Cardiac fibroblast (primary cell): ENCODE data around the gene BRINP3.

ENCODE experiments used
- DNase-seq, 2 donors: peaks; one replicate each; pipeline versions ENCODE4 v3.0.0 to v3.0.0-alpha.2; 2010; ENCODE audit warnings: low read depth in 2 of 2
- H3K4me3 ChIP-seq, 2 donors: replicated peaks in 1 of 2; 1 replicate in 1 of 2; 2 replicates in 1 of 2; pipeline ENCODE4 v1.5.1; 2011; ENCODE audit warnings: low read depth in 2 of 2, low read length in 2 of 2, mild to moderate bottlenecking in 2 of 2, moderate library complexity in 1 of 2
- TF ChIP-seq, protein P1 (sequence below): IDR thresholded peaks from one replicate; pipeline ENCODE4 v1.5.1; 2011; ENCODE audit warnings: low read depth, mild to moderate bottlenecking, low read length, inconsistent platforms

BRINP3 gene

DNA sequence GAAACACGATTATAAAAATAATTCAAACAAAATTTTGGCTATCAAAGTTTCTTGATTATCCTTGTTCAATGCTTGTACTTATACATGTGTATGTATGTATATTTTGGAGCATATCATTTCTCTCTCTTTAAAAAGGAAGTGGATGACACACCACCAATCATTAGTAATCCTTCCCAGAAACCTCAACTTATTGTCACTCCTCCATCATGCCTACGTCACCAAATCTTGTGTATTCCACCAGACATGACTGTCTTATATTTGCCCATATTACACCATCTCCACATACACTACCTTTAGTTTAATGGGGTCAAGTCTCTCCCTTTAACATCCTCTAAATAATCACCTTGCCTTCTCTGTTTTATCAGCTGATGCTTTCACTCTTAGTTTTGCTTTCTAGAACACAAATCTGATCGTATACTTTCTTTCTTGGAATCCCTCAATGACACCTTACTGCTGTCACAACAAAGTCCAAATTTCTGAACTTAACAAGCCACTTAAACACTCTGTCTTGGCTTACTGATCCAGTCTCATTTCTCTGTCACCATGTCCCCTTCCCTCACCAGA is 124.0 kb downstream of the BRINP3 start:
- DNase-seq, result no peak
- TF ChIP-seq, protein P1, sequence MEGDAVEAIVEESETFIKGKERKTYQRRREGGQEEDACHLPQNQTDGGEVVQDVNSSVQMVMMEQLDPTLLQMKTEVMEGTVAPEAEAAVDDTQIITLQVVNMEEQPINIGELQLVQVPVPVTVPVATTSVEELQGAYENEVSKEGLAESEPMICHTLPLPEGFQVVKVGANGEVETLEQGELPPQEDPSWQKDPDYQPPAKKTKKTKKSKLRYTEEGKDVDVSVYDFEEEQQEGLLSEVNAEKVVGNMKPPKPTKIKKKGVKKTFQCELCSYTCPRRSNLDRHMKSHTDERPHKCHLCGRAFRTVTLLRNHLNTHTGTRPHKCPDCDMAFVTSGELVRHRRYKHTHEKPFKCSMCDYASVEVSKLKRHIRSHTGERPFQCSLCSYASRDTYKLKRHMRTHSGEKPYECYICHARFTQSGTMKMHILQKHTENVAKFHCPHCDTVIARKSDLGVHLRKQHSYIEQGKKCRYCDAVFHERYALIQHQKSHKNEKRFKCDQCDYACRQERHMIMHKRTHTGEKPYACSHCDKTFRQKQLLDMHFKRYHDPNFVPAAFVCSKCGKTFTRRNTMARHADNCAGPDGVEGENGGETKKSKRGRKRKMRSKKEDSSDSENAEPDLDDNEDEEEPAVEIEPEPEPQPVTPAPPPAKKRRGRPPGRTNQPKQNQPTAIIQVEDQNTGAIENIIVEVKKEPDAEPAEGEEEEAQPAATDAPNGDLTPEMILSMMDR, result no peak

DNA sequence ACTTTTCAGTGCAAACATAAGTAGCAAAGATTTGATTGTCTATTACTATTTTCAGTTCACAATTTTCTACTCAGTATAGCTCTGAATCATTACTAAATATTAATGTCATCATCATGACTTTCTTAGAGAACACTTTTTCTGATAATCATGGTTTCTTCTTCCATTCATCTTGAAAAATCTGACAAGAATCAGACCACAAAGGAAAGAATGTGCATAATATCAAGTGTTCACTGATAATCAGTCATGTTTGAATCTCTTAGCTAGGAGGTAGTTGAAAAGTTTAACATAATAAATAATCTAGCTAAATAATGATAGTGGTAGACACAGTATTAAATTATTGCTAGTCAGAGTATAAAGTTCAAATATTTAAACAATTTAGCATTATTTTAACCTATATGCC is 133.2 kb downstream of the BRINP3 start:
- no peak for DNase-seq
- TF ChIP-seq, protein P1, result no peak
- H3K4me3 ChIP-seq, result no peak overlapping the region

More for the DNA sequence above, 124.0 kb downstream of the BRINP3 start:
- no peak overlapping the region for H3K4me3 ChIP-seq

DNA sequence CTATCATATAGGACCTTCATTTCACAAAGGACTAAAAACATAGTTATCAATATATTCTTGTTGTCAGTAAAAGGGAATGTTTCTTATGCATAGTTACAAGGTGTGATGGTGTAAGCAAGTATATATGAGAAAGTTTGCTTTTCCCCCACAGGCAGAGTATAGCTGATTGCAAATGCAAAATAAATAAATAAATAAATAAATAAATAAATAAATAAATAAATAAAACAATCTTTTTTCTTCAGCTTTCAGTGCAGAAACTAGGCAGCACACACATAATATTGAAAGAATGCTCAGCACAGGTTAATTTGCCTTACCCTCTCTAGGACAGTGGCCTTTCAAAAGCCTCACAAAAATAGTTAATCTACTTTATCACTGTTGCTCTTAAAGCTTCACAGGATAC is 138.8 kb downstream of the BRINP3 start:
- DNase-seq, result no peak
- no peak overlapping the region for H3K4me3 ChIP-seq
- TF ChIP-seq, protein P1, result no peak

DNA sequence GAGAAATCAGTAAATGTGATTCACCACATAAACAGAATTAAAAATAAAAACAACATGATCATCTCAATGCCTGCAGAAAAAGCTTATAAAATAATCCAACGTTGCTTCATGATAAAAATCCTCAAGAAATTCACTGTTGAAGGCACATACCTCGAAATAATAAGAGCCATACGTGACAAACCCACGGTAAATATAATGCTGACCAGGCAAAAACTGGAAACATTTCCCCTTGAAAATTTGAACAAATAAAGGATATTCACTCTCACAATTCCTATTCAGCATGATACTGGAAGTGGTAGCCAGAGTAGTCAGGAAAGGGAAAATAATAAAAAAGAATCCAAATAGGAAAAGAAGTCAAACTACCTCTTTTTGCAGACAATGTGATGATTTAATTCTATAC is 148.8 kb downstream of the BRINP3 start:
- DNase-seq, result no peak
- TF ChIP-seq, protein P1, result no peak
- no peak overlapping the region for H3K4me3 ChIP-seq

DNA sequence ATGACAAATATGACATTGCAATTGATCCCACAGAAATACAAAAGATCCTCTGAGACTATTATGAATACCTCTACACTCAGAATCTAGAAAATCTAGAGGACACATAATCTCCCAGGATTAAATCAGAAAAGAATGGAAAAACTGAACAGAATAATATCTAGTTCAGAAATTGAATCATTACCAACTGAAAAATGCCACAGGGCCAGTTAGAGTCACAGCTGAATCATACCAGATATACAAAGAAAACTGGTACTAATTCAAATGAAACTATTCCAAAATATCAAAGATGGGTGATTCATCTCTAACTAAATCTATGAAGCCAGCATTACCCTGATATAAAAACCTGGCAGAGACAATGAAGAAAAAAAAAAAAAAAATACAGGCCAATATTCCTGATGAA is 149.3 kb downstream of the BRINP3 start:
- no peak overlapping the region for H3K4me3 ChIP-seq
- TF ChIP-seq, protein P1, result no peak
- no peak for DNase-seq

DNA sequence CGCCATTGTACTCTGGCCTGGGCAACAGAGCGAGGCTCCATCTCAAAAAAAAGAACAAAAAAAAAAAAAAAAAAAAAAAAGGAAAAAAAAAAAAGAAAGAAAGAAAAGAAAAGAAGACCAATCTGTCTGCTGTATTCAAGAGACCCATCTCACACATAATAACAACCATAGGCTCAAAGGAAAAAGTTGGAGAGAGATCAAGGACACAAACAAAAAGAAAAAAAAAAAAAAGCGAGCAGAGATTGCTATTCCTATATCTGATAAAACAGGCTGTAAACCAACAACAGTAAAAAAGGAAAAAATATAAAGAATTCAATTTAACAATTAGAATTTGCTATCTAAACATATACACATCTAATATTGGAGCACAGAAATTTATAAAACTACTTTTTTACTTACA is 150.4 kb downstream of the BRINP3 start:
- TF ChIP-seq, protein P1, result no peak
- H3K4me3 ChIP-seq, result no peak overlapping the region
- DNase-seq, result no peak

DNA sequence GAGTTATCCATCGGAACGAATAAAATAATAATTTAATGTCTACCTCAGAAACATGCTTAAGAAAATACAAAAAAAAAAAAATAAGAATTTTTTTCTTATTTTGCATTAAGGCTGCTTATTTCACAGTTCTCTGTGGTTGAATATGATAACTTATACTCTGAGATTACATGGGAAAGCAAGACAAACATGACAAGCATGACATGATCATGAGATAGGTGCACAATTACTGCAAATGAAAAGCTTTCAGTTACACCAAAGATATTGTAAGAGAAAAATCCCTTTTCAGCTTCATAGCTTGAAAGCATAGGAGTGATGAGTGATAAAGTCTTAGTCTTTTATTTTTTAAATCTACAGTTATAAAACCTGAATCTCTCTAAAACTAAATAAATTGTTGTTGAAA is 154.1 kb downstream of the BRINP3 start:
- H3K4me3 ChIP-seq, result no peak overlapping the region
- no peak for DNase-seq
- TF ChIP-seq, protein P1, result no peak
